ENCODE results near the gene SUPT4H1.
"Not testable (repeated sequence)": the region's sequence is repeated elsewhere in the genome, so short reads cannot be mapped to it uniquely, and the experiment has no call there.

The SUPT4H1 gene

GRCh38 chr17:58362368-58363014 lies 10.5 kb upstream of the SUPT4H1 start:
- DNase-seq, result no peak

- DNase-seq, result no peak
Observed at GRCh38 chr17:58360296-58361063, 8.5 kb upstream of the SUPT4H1 start.

- DNase-seq, result no peak
Observed at GRCh38 chr17:58358408-58359172, 6.6 kb upstream of the SUPT4H1 start.

- no peak for DNase-seq
Observed at GRCh38 chr17:58357312-58358297, 5.6 kb upstream of the SUPT4H1 start.

GRCh38 chr17:58356231-58356630 lies 4.2 kb upstream of the SUPT4H1 start:
- DNase-seq, result no peak

- DNase-seq, result no peak
Observed at GRCh38 chr17:58354541-58355216, 2.7 kb upstream of the SUPT4H1 start.

GRCh38 chr17:58353389-58353825 lies 1.4 kb upstream of the SUPT4H1 start:
- no peak for DNase-seq

- no peak for DNase-seq
Observed at GRCh38 chr17:58352596-58353388, 791 bp upstream of the SUPT4H1 start.

- DNase-seq, result no peak
Observed at GRCh38 chr17:58351182-58351581, 819 bp downstream of the SUPT4H1 start.

- DNase-seq, result no peak
Observed at GRCh38 chr17:58348038-58348437, 4.0 kb downstream of the SUPT4H1 start.

GRCh38 chr17:58345500-58345899 lies 6.5 kb downstream of the SUPT4H1 start:
- no peak for DNase-seq

GRCh38 chr17:58344791-58345157 lies 7.2 kb downstream of the SUPT4H1 start:
- DNase-seq, result no peak

- no peak for DNase-seq
Observed at GRCh38 chr17:58344047-58344790, 7.8 kb downstream of the SUPT4H1 start.

GRCh38 chr17:58343131-58343530 lies 8.9 kb downstream of the SUPT4H1 start:
- no peak for DNase-seq

GRCh38 chr17:58341861-58342475 lies 10.0 kb downstream of the SUPT4H1 start:
- no peak for DNase-seq

GRCh38 chr17:58341136-58341860 lies 10.7 kb downstream of the SUPT4H1 start:
- not testable (repeated sequence) for DNase-seq

- no peak for DNase-seq
Observed at GRCh38 chr17:58340405-58340876, 11.6 kb downstream of the SUPT4H1 start.

- no peak for DNase-seq
Observed at GRCh38 chr17:58339755-58340404, 12.1 kb downstream of the SUPT4H1 start.

Measured in NCI-H187 (cell line).